ENCODE measurements around the gene OR6B2. TPM values are rescaled to one million over a fixed set of nuclear protein-coding genes. Genes with fewer than 3 reads are reported as not detected.

Gene OR6B2
- total and polyA plus RNA-seq, 8 donors = not detected

DNA sequence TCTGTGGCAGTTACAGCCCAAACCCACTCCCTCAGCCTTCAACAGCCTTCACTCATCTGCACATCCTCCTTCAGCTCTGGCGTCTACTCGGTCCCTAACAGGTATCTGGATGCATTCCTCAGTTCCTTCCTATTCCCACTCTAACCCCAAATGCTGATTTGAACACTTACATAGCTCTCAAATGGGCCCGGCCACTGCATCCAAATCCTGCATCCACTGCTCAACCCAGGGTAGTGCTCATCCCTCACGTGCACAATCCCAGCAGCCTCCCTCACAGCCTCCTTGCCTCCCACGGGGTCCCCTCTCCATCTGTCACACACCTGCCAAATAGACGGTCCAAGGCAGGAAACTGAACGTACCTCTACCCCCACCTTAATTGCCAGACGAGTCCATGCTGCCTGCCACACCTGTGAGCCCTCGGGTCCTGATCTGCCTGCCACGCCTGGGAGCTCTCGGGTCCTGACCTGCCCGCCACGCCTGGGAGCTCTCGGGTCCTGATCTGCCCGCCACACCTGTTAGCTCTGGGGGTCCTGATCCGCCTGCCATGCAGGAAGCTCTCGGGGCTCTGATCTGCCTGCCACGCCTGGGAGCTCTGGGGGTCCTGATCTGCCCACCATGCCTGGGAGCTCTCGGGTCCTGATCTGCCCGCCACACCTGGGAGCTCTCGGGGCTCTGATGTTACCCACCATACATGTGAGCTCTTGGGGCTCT lies 13.2 kb upstream of the OR6B2 start:
- no peak for TF ChIP-seq CTCF (IDR thresholded peaks at IDR 0.05)
- Histone ChIP-seq H3K27ac (no peak overlapping the region), H3K4me1 (no peaks in the 10 kb centered on the region), H3K4me3 (no peak overlapping the region), H3K9me3 (no peaks in the 10 kb centered on the region), H3K36me3 (no peaks in the 10 kb centered on the region), H3K27me3 (peaks cover 0 to 2% (median 0%) of the 10 kb centered on the region in 4 donors)
- intact Hi-C loops (cut with DNase I) = no loop called here
- no peak for FAIRE-seq
- WGBS, 2 donors = 55 to 63% methylated on average over 18 to 21 of the region's 21 CpGs
- no peak for ATAC-seq
- no peak for DNase-seq

DNA sequence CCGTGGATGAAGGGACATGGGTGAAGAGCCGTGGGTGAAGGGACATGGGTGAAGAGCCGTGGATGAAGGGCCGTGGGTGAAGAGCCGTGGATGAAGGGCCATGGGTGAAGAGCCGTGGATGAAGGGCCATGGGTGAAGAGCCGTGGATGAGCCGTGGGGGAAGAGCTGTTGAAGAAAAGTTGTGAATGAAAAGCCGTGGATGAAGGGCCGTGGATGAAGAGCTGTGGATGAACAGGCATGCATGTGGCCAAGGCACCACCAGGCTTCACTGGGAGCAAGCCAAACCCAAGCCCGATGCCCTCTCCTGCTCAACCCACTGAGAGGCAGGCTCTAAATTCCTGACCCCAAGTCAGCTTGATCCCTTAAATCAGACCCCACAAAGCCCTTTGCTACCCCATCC lies 12.5 kb upstream of the OR6B2 start:
- peaks cover 0 to 2% (median under 1%) of the 10 kb centered on the region in 4 donors for H3K27me3 ChIP-seq

GRCh38 chr2:240041363-240041762 lies 11.1 kb upstream of the OR6B2 start:
- DNase-seq (no peak), ATAC-seq (no peak), FAIRE-seq (no peak)
- H3K4me3 ChIP-seq = no peak overlapping the region
- no peaks in the 10 kb centered on the region for H3K9me3 ChIP-seq
- H3K36me3 ChIP-seq = no peaks in the 10 kb centered on the region
- 53 to 54% methylated on average over 6 of the region's 6 CpGs for WGBS, 2 donors
- no peaks in the 10 kb centered on the region for H3K4me1 ChIP-seq
- H3K27me3 ChIP-seq = peaks cover 0 to 4% (median 1%) of the 10 kb centered on the region in 4 donors
- no peak for TF ChIP-seq CTCF (IDR thresholded peaks at IDR 0.05)
- intact Hi-C loops (cut with DNase I) = no loop called here
- H3K27ac ChIP-seq = no peak overlapping the region

More for the DNA sequence above, 12.5 kb upstream of the OR6B2 start:
- no peaks in the 10 kb centered on the region for H3K4me1 ChIP-seq
- DNase-seq (no peak), FAIRE-seq (no peak), ATAC-seq (no peak)
- H3K36me3 ChIP-seq = no peaks in the 10 kb centered on the region
- no peak overlapping the region for H3K4me3 ChIP-seq
- TF ChIP-seq CTCF (IDR thresholded peaks at IDR 0.05) = no peak
- no peak overlapping the region for H3K27ac ChIP-seq
- H3K9me3 ChIP-seq = no peaks in the 10 kb centered on the region
- intact Hi-C loops (cut with DNase I) = no loop called here
- WGBS, 2 donors = 54 to 70% methylated on average over 11 of the region's 11 CpGs

DNA sequence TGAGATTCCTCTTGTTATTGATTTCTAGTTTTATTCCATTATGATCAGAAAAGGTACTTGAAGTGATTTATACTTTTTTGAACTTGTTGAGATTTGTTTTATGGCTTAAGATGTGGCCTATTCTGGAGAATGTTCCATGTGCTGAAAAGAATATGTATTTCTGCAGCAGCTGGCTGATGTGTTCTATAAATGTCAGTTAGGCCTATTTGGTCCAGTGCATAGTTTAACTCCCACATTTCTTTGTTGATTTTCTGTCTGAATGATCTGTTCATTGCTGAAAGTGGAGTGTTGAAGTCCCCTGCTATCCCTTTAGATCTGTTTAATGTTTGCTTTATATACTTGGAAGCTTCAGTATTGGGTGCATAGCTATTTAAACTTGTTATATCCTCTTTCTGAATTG lies 7.1 kb upstream of the OR6B2 start:
- H3K27me3 ChIP-seq = peaks cover 0 to 4% (median 1%) of the 10 kb centered on the region in 4 donors
- no peak overlapping the region for H3K4me3 ChIP-seq
- DNase-seq = no peak
- no peaks in the 10 kb centered on the region for H3K36me3 ChIP-seq
- H3K9me3 ChIP-seq = no peaks in the 10 kb centered on the region
- FAIRE-seq = no peak
- intact Hi-C loops (cut with DNase I) = no loop called here
- no peak for ATAC-seq
- no peak overlapping the region for H3K27ac ChIP-seq
- TF ChIP-seq CTCF (IDR thresholded peaks at IDR 0.05) = no peak
- H3K4me1 ChIP-seq = no peaks in the 10 kb centered on the region

DNA sequence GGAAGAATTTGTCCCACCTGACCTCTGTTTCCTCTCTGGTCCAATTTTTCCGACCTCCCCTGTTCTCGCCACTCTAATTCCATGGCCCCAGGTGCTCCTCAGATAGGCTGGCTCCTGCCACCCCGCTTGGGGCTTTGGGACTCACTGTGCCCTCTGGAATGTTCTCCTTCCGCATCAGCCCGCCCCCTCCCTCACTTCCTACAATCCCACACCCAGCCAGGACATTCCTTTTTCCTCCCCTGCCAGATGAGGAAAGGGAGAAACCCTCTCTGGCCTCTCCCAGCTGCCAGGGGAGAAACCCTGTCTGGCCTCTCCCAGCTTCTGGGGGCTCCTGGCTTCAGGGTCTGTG lies 3.1 kb upstream of the OR6B2 start:
- FAIRE-seq (no peak), ATAC-seq (no peak), DNase-seq (no peak)
- H3K36me3 ChIP-seq = no peaks in the 10 kb centered on the region
- no peaks in the 10 kb centered on the region for H3K4me1 ChIP-seq
- intact Hi-C loops (cut with DNase I) = no loop called here
- WGBS, 2 donors = 24 to 26% methylated on average over 5 of the region's 5 CpGs
- no peak overlapping the region for H3K27ac ChIP-seq
- TF ChIP-seq CTCF (IDR thresholded peaks at IDR 0.05) = no peak
- H3K9me3 ChIP-seq = no peaks in the 10 kb centered on the region
- peaks cover 0 to 4% (median 0%) of the 10 kb centered on the region in 4 donors for H3K27me3 ChIP-seq
- H3K4me3 ChIP-seq = no peak overlapping the region
